Measurements from ENCODE around the gene ARHGAP24.

Gene ARHGAP24

DNA sequence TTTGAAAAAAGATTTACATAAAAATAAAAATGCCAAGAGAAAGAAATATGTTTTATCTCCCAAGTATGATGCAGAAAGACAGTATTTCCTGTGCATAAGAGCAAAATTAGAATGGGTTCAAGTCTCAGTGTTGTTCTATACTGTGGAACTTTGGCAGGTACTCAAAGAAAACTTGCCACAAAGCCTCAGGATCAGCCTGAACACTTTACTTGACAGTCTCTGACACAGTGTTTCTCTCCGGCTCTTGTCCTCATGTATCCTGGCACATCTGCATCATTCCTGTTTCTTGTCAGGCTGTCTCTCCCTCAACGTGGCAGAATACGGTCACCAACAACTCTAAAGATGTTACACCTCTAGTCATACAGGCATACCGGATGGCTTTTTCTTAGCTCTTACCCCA lies 273.7 kb downstream of the ARHGAP24 start:
- H3K27ac ChIP-seq (ENCODE audit: low read length) = no peak overlapping the region
- no peaks in the 10 kb centered on the region for H3K9me2 ChIP-seq (replicated peaks; ENCODE audit: insufficient read depth, low read length)
- H3K4me2 ChIP-seq (ENCODE audit: low read depth, low read length) = no peak overlapping the region
- H3K79me2 ChIP-seq (ENCODE audit: low read length) = no peaks in the 10 kb centered on the region
- no peak overlapping the region for H3K4me3 ChIP-seq (ENCODE audit: low read length)
- no peak for TF ChIP-seq EZH2phosphoT487 (IDR thresholded peaks at IDR 0.05; ENCODE audit: low read length)
- TF ChIP-seq EZH2 (optimal IDR thresholded peaks at IDR 0.05; ENCODE audit: low read depth, low read length) = no peak
- TF ChIP-seq, protein P1, sequence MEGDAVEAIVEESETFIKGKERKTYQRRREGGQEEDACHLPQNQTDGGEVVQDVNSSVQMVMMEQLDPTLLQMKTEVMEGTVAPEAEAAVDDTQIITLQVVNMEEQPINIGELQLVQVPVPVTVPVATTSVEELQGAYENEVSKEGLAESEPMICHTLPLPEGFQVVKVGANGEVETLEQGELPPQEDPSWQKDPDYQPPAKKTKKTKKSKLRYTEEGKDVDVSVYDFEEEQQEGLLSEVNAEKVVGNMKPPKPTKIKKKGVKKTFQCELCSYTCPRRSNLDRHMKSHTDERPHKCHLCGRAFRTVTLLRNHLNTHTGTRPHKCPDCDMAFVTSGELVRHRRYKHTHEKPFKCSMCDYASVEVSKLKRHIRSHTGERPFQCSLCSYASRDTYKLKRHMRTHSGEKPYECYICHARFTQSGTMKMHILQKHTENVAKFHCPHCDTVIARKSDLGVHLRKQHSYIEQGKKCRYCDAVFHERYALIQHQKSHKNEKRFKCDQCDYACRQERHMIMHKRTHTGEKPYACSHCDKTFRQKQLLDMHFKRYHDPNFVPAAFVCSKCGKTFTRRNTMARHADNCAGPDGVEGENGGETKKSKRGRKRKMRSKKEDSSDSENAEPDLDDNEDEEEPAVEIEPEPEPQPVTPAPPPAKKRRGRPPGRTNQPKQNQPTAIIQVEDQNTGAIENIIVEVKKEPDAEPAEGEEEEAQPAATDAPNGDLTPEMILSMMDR (IDR thresholded peaks at IDR 0.05; ENCODE audit: low read length) = no peak
- H3F3A ChIP-seq (ENCODE audit: insufficient read depth, low read length) = no peaks in the 10 kb centered on the region
- H3K27me3 ChIP-seq (replicated peaks; ENCODE audit: insufficient read depth, low read length) = no peaks in the 10 kb centered on the region
- no peaks in the 10 kb centered on the region for H3K9me3 ChIP-seq (replicated peaks; ENCODE audit: insufficient read depth, low read length)
- DNase-seq = no peak
- H3K4me1 ChIP-seq (ENCODE audit: low read length) = no peaks in the 10 kb centered on the region
- H3K9ac ChIP-seq (ENCODE audit: low read length) = no peak overlapping the region
- no peaks in the 10 kb centered on the region for H4K20me1 ChIP-seq (ENCODE audit: insufficient read depth, low read length)
- no peaks in the 10 kb centered on the region for H3K36me3 ChIP-seq (replicated peaks; ENCODE audit: insufficient read depth, low read length)
- no peak overlapping the region for H2AFZ ChIP-seq (ENCODE audit: low read length)

DNA sequence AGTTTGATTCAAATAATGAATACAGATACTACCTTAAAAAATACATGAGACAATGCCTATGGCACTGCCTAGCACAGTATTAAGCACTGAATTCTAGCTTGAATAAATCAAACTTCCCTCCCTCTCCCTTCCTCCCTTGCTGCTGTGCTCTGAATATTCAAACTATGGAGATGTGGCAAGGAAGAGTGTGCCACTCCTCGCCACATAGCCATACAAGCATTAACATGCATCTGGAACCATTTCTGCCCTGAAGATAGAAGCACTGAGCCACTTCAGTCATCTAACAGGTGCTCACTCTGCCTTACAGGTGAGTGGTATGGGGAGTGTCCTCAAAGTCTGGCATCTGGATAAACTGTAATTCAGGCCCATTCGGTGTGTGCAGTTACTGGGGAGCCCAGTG lies 276.9 kb downstream of the ARHGAP24 start:
- Histone ChIP-seq H3K9ac (ENCODE audit: low read length) (no peak overlapping the region), H3K4me3 (ENCODE audit: low read length) (no peak overlapping the region), H3F3A (ENCODE audit: insufficient read depth, low read length) (no peaks in the 10 kb centered on the region), H2AFZ (ENCODE audit: low read length) (no peak overlapping the region), H3K27me3 (replicated peaks; ENCODE audit: insufficient read depth, low read length) (no peaks in the 10 kb centered on the region), H3K27ac (ENCODE audit: low read length) (no peak overlapping the region), H3K36me3 (replicated peaks; ENCODE audit: insufficient read depth, low read length) (no peaks in the 10 kb centered on the region), H3K9me3 (replicated peaks; ENCODE audit: insufficient read depth, low read length) (no peaks in the 10 kb centered on the region), H3K9me2 (replicated peaks; ENCODE audit: insufficient read depth, low read length) (no peaks in the 10 kb centered on the region), H3K79me2 (ENCODE audit: low read length) (no peaks in the 10 kb centered on the region), H3K4me1 (ENCODE audit: low read length) (no peaks in the 10 kb centered on the region), H4K20me1 (ENCODE audit: insufficient read depth, low read length) (no peaks in the 10 kb centered on the region), H3K4me2 (ENCODE audit: low read depth, low read length) (no peak overlapping the region)
- no peak for DNase-seq
- TF ChIP-seq EZH2phosphoT487 (IDR thresholded peaks at IDR 0.05; ENCODE audit: low read length) (no peak), EZH2 (optimal IDR thresholded peaks at IDR 0.05; ENCODE audit: low read depth, low read length) (no peak)
- TF ChIP-seq, protein P1 (IDR thresholded peaks at IDR 0.05; ENCODE audit: low read length) = no peak

DNA sequence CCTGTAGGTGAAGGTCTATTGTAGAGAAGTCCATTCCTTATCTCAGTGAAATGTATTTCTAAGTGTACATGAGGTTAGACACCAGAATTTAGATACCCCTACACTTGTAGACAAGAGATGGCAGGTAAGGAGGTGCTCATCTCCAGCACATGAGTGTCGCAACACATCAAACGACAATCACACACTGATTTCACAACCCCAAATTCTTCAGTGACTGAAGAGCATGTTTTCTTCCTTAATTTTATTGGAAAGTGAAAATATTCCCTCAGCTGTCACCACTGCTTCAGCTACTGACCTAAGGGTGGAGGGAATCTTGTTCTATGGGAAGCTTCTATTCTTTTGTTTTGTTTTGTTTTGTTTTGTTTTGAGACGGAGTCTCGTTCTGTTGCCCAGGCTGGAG lies 280.3 kb downstream of the ARHGAP24 start:
- Histone ChIP-seq H3K4me1 (ENCODE audit: low read length) (no peaks in the 10 kb centered on the region), H3K27me3 (replicated peaks; ENCODE audit: insufficient read depth, low read length) (no peaks in the 10 kb centered on the region), H3K36me3 (replicated peaks; ENCODE audit: insufficient read depth, low read length) (no peaks in the 10 kb centered on the region), H3K4me2 (ENCODE audit: low read depth, low read length) (no peak overlapping the region), H3K27ac (ENCODE audit: low read length) (no peak overlapping the region), H3K79me2 (ENCODE audit: low read length) (no peaks in the 10 kb centered on the region), H3K4me3 (ENCODE audit: low read length) (no peak overlapping the region), H3K9ac (ENCODE audit: low read length) (no peak overlapping the region), H3K9me3 (replicated peaks; ENCODE audit: insufficient read depth, low read length) (no peaks in the 10 kb centered on the region), H3K9me2 (replicated peaks; ENCODE audit: insufficient read depth, low read length) (no peaks in the 10 kb centered on the region), H2AFZ (ENCODE audit: low read length) (no peak overlapping the region), H3F3A (ENCODE audit: insufficient read depth, low read length) (no peaks in the 10 kb centered on the region), H4K20me1 (ENCODE audit: insufficient read depth, low read length) (no peaks in the 10 kb centered on the region)
- TF ChIP-seq EZH2phosphoT487 (IDR thresholded peaks at IDR 0.05; ENCODE audit: low read length) = no peak
- no peak for TF ChIP-seq EZH2 (optimal IDR thresholded peaks at IDR 0.05; ENCODE audit: low read depth, low read length)
- TF ChIP-seq, protein P1 (IDR thresholded peaks at IDR 0.05; ENCODE audit: low read length) = no peak
- DNase-seq = no peak

Measured in MM.1S (cell line).